ENCODE data around the gene SLC5A1.

- TF ChIP-seq CTCF (conservative IDR thresholded peaks at IDR 0.05 in 1 of 2, IDR thresholded peaks at IDR 0.05 in 1 of 2; ENCODE audit: extremely low read depth in 1 of 2, insufficient read depth in 1 of 2, low read depth in 1 of 2, low read length in 2 of 2) (no peak), EZH2 (IDR thresholded peaks at IDR 0.05; ENCODE audit: borderline replicate concordance, low read length) (no peak)
These were observed 63.9 kb downstream of the SLC5A1 start for GRCh38 chr22:32106930-32107329.

Measured in mammary epithelial cell (primary cell).